Stimulated activated CD8-positive, alpha-beta memory T cell treated with anti-CD3 and anti-CD28 coated beads, Interleukin-2, amount 100 ng/mL, for 1 hour (primary cell): ENCODE measurements around the gene KIAA0753.
"Not testable (repeated sequence)": the region's sequence is repeated elsewhere in the genome, so short reads cannot be mapped to it uniquely, and the experiment has no call there.

ENCODE experiments used
- DNase-seq, 2 donors: peaks; one replicate each; pipeline ENCODE4 v3.0.0-alpha.2; 2020; ENCODE audit warnings: low read depth in 2 of 2

Gene KIAA0753

GRCh38 chr17:6596941-6597340, 43.6 kb downstream of the KIAA0753 start:
- DNase-seq = no peak

GRCh38 chr17:6596511-6596910, 44.0 kb downstream of the KIAA0753 start:
- DNase-seq = no peak

GRCh38 chr17:6596081-6596480, 44.4 kb downstream of the KIAA0753 start:
- DNase-seq = no peak

GRCh38 chr17:6593371-6593770, 47.1 kb downstream of the KIAA0753 start:
- not testable (repeated sequence) for DNase-seq

- DNase-seq = no peak
Measured at GRCh38 chr17:6592173-6592572, 48.3 kb downstream of the KIAA0753 start.

- DNase-seq = no peak
Measured at GRCh38 chr17:6591599-6592158, 48.8 kb downstream of the KIAA0753 start.

GRCh38 chr17:6589266-6589946, 51.1 kb downstream of the KIAA0753 start:
- no peak for DNase-seq

GRCh38 chr17:6588165-6588564, 52.3 kb downstream of the KIAA0753 start:
- DNase-seq = no peak

- DNase-seq = no peak
Measured at GRCh38 chr17:6587310-6587709, 53.2 kb downstream of the KIAA0753 start.

GRCh38 chr17:6583411-6583810, 57.1 kb downstream of the KIAA0753 start:
- DNase-seq = no peak

- DNase-seq = no peak
Measured at GRCh38 chr17:6580625-6581024, 59.9 kb downstream of the KIAA0753 start.

- no peak for DNase-seq
Measured at GRCh38 chr17:6578491-6578890, 62.0 kb downstream of the KIAA0753 start.

GRCh38 chr17:6577686-6578263, 62.7 kb downstream of the KIAA0753 start:
- no peak for DNase-seq

- no peak for DNase-seq
Measured at GRCh38 chr17:6576038-6576785, 64.3 kb downstream of the KIAA0753 start.

- DNase-seq = no peak
Measured at GRCh38 chr17:6575596-6575988, 64.9 kb downstream of the KIAA0753 start.

- DNase-seq = no peak
Measured at GRCh38 chr17:6574687-6575595, 65.6 kb downstream of the KIAA0753 start.

GRCh38 chr17:6573982-6574686, 66.4 kb downstream of the KIAA0753 start:
- DNase-seq = no peak

GRCh38 chr17:6573495-6573894, 67.0 kb downstream of the KIAA0753 start:
- DNase-seq = not testable (repeated sequence)

GRCh38 chr17:6572972-6573370, 67.5 kb downstream of the KIAA0753 start:
- DNase-seq = no peak

GRCh38 chr17:6571452-6571781, 69.1 kb downstream of the KIAA0753 start:
- DNase-seq = no peak
